T1000 (cell line): Measurements from ENCODE around the gene BCAS1.

Experiments
- DNase-seq: peaks from one replicate; lab custom pipeline; 2025; ENCODE audit warnings: mixed read lengths; lab: John Stamatoyannopoulos, UW

BCAS1 gene

GRCh38 chr20:54070187-54070987 lies at the start of gene BCAS1:
BCAS1 (minus strand) TSS chr20:54070594; CDS start chr20:54058718, 11,876 bp downstream.
- no peak for DNase-seq

- no peak for DNase-seq
Measured at GRCh38 chr20:54119744-54120143, 49.4 kb upstream of the BCAS1 start.

GRCh38 chr20:54118220-54119001 lies 48.0 kb upstream of the BCAS1 start:
- DNase-seq, result no peak

GRCh38 chr20:54116550-54117235 lies 46.3 kb upstream of the BCAS1 start:
- DNase-seq, result no peak

- no peak for DNase-seq
Measured at GRCh38 chr20:54115172-54115854, 44.9 kb upstream of the BCAS1 start.

- DNase-seq, result no peak
Measured at GRCh38 chr20:54114109-54114508, 43.7 kb upstream of the BCAS1 start.

- no peak for DNase-seq
Measured at GRCh38 chr20:54113566-54113965, 43.2 kb upstream of the BCAS1 start.

- no peak for DNase-seq
Measured at GRCh38 chr20:54112221-54112884, 42.0 kb upstream of the BCAS1 start.

GRCh38 chr20:54111460-54111859 lies 41.1 kb upstream of the BCAS1 start:
- no peak for DNase-seq

GRCh38 chr20:54110457-54110856 lies 40.1 kb upstream of the BCAS1 start:
- DNase-seq, result no peak

GRCh38 chr20:54110041-54110440 lies 39.6 kb upstream of the BCAS1 start:
- no peak for DNase-seq

GRCh38 chr20:54108817-54109216 lies 38.4 kb upstream of the BCAS1 start:
- no peak for DNase-seq

- no peak for DNase-seq
Measured at GRCh38 chr20:54108326-54108642, 37.9 kb upstream of the BCAS1 start.

- DNase-seq, result no peak
Measured at GRCh38 chr20:54107600-54108325, 37.4 kb upstream of the BCAS1 start.

GRCh38 chr20:54107181-54107580 lies 36.8 kb upstream of the BCAS1 start:
- DNase-seq, result no peak

- DNase-seq, result no peak
Measured at GRCh38 chr20:54106162-54106561, 35.8 kb upstream of the BCAS1 start.

- DNase-seq, result no peak
Measured at GRCh38 chr20:54105653-54106052, 35.3 kb upstream of the BCAS1 start.

- DNase-seq, result no peak
Measured at GRCh38 chr20:54104781-54105180, 34.4 kb upstream of the BCAS1 start.

GRCh38 chr20:54103762-54104600 lies 33.6 kb upstream of the BCAS1 start:
- DNase-seq, result no peak
